Gastroesophageal sphincter (tissue), 3 donors: ENCODE data around the gene ADAMTS2.

Experiments used
- CTCF ChIP-seq, 4 experiments: fragments of 200-600 bp in 2 of 4; fragments of 450-650 bp in 2 of 4; sonication (generic) in 1 of 4; IDR thresholded peaks; one replicate each; pipeline ENCODE4 v1.5.1; 2017 to 2019; ENCODE audit warnings: antibody characterized with exemption in 4 of 4, mild to moderate bottlenecking in 2 of 4, moderate library complexity in 2 of 4
- EP300 ChIP-seq: sonication (generic); formaldehyde crosslinking; IDR thresholded peaks from one replicate; pipeline ENCODE4 v1.6.1; 2017; ENCODE audit warnings: antibody characterized with exemption, mild to moderate bottlenecking
- POLR2A ChIP-seq, 2 donors: fragments of 450-650 bp; IDR thresholded peaks; one replicate each; pipeline ENCODE4 v1.6.1; 2017; ENCODE audit warnings: antibody characterized with exemption in 2 of 2, mild to moderate bottlenecking in 2 of 2, moderate library complexity in 1 of 2

- TF ChIP-seq CTCF (IDR thresholded peaks at IDR 0.05) (no peak), EP300 (no peak), POLR2A (IDR thresholded peaks at IDR 0.05) (no peak)
These were observed 107.3 kb downstream of the ADAMTS2 start for GRCh38 chr5:179237770-179238627.
